ENCODE data around the gene NUDT3. TPM values are rescaled to one million over a fixed set of nuclear protein-coding genes. Genes with fewer than 3 reads are reported as not detected.

Gene NUDT3
- polyA plus RNA-seq, 1 of the 3 experiments (the other 2 are of a cell fraction) = 11.9 TPM

DNA sequence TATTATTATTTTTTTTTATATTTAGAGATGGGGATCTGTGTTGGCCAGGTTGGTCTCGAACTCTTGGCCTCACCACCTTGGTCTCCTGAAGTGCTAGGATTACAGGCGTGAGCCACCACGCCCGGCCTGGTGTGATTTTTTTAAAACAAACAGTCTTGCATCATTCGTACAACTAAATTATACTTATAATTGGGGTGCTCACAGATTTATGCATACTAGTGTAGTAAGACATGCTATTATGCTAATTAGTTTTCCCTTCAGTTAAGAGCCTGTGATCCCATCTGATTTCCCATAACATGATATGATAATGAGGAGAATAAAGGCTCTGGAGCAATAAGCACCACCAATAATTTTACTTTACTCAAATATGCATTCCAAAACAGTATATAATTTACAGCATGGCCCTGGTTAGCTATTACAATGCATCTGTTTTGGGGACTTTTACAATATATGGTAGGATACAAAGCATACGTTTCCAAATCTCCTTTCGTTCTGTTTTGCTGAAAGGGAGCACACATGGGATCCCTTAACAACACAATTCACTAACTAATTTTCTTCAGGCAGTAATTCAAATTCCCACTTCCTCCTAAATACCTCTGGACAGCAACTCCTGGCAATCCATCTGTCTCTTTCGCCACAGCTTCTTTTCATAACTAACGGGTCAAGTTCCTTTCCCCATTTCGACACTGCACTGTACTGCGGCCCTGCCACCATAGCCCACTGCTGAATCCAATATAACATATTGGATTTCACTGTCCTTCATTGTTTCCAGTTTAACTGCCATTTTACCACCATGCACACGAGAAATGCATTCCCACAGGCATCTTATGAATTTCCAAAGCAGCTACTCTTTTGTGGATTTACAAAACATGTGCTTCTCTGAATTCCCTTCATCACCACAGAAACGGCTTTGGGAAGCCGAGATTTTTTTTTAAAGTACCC is 1.7 kb downstream of the NUDT3 start:
- Histone ChIP-seq H3K27ac (ENCODE audit: low read depth in 2 of 2, low read length in 1 of 2) (peak overlapping the region; percentile 62 to 87), H3K79me2 (ENCODE audit: insufficient read depth) (peaks cover 65% of the 10 kb centered on the region), H3K27me3 (ENCODE audit: insufficient read depth) (no peaks in the 10 kb centered on the region), H3K4me3 (ENCODE audit: low read depth in 2 of 2, low read length in 1 of 2) (peak overlapping the region; percentile 76 to 92), H3K4me2 (peak overlapping the region; percentile 80), H3K9me3 (no peaks in the 10 kb centered on the region), H2AFZ (ENCODE audit: low read depth) (peak overlapping the region; percentile 93; the same call in 1 of the 2 replicates), H3K36me3 (replicated peaks in 1 of 2; ENCODE audit: control insufficient read depth in 1 of 2, insufficient read depth in 2 of 2, low read length in 1 of 2) (no peaks in the 10 kb centered on the region), H4K20me1 (ENCODE audit: insufficient read depth) (peaks cover 28% of the 10 kb centered on the region), H3K9ac (peak overlapping the region; percentile 94), H3F3A (replicated peaks; ENCODE audit: insufficient read depth) (peaks cover 9% of the 10 kb centered on the region), H3K9me2 (no peaks in the 10 kb centered on the region), H3K4me1 (ENCODE audit: control insufficient read depth in 1 of 2, insufficient read depth in 2 of 2, low read depth in 1 of 2, low read length in 1 of 2) (peaks cover 3 to 15% of the 10 kb centered on the region in 2 experiments; a peak in 2 of 4 replicates)
- CTCF ChIA-PET = interaction anchor here (0.6 to 4.0 kb wide), 8 partner anchors 10 to 227 kb away, joined by 3 to 44 read pairs (median 3); partner anchors contain the start of gene SMIM29
- TF ChIP-seq, protein P1, sequence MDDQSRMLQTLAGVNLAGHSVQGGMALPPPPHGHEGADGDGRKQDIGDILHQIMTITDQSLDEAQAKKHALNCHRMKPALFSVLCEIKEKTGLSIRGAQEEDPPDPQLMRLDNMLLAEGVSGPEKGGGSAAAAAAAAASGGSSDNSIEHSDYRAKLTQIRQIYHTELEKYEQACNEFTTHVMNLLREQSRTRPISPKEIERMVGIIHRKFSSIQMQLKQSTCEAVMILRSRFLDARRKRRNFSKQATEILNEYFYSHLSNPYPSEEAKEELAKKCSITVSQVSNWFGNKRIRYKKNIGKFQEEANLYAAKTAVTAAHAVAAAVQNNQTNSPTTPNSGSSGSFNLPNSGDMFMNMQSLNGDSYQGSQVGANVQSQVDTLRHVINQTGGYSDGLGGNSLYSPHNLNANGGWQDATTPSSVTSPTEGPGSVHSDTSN (IDR thresholded peaks at IDR 0.05) = peak; percentile 31; the same call in 1 of the 2 replicates
- TF ChIP-seq TCF12 (IDR thresholded peaks at IDR 0.05) (0 out of 2 replicates have a peak, but pooled peaks have one; percentile 22), SIN3A (IDR thresholded peaks at IDR 0.05; ENCODE audit: borderline replicate concordance, low read depth, low read length) (0 out of 2 replicates have a peak, but pooled peaks have one; percentile 31), FOXM1 (IDR thresholded peaks at IDR 0.05; ENCODE audit: low read depth) (no peak), TAF1 (IDR thresholded peaks at IDR 0.05; ENCODE audit: borderline replicate concordance, low read depth, low read length) (0 out of 2 replicates have a peak, but pooled peaks have one; percentile 43), EP300 (IDR thresholded peaks at IDR 0.05; ENCODE audit: borderline replicate concordance in 1 of 2, low read depth in 1 of 2, low read length in 1 of 2) (no peak), RCOR1 (IDR thresholded peaks at IDR 0.05; ENCODE audit: low read length) (no peak), YY1 (IDR thresholded peaks at IDR 0.05; ENCODE audit: low read depth) (peak; percentile 5; the same call in 1 of the 2 replicates)
- TF ChIP-seq, protein P2, sequence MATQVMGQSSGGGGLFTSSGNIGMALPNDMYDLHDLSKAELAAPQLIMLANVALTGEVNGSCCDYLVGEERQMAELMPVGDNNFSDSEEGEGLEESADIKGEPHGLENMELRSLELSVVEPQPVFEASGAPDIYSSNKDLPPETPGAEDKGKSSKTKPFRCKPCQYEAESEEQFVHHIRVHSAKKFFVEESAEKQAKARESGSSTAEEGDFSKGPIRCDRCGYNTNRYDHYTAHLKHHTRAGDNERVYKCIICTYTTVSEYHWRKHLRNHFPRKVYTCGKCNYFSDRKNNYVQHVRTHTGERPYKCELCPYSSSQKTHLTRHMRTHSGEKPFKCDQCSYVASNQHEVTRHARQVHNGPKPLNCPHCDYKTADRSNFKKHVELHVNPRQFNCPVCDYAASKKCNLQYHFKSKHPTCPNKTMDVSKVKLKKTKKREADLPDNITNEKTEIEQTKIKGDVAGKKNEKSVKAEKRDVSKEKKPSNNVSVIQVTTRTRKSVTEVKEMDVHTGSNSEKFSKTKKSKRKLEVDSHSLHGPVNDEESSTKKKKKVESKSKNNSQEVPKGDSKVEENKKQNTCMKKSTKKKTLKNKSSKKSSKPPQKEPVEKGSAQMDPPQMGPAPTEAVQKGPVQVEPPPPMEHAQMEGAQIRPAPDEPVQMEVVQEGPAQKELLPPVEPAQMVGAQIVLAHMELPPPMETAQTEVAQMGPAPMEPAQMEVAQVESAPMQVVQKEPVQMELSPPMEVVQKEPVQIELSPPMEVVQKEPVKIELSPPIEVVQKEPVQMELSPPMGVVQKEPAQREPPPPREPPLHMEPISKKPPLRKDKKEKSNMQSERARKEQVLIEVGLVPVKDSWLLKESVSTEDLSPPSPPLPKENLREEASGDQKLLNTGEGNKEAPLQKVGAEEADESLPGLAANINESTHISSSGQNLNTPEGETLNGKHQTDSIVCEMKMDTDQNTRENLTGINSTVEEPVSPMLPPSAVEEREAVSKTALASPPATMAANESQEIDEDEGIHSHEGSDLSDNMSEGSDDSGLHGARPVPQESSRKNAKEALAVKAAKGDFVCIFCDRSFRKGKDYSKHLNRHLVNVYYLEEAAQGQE (IDR thresholded peaks at IDR 0.05; ENCODE audit: low read depth, low read length) = peak; percentile 82
- POLR2A ChIA-PET = interaction anchor here (1.0 kb wide), 1 partner anchor 40 kb away, joined by 3 read pairs; no protein-coding TSS in a partner anchor
- DNase-seq = peak; percentile 37
- WGBS (ENCODE audit: low lambda C conversion rate) = 32% methylated on average over 14 of the region's 14 CpGs

DNA sequence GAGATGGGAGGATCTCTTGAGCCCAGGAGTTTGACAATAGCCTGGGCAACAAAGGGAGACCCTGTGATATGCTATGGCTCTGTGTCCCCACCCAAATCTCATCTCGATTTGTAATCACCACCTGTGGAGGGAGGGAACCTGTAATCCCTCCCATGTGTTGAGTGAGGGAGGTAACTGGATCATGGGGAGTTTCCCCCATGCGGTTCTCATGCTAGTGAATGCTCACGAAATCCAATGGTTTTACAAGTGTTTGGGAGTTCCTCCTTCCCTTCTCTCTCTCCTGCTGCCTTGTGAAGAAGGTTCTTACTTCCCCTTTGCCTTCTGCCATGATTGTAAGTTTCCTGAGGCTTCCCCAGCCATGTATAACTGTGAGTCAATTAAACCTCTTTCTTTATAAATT is 3.4 kb downstream of the NUDT3 start:
- peaks cover 9% of the 10 kb centered on the region for H3F3A ChIP-seq (replicated peaks; ENCODE audit: insufficient read depth)
- peaks cover 3 to 15% of the 10 kb centered on the region in 2 experiments; a peak in 2 of 4 replicates for H3K4me1 ChIP-seq (ENCODE audit: control insufficient read depth in 1 of 2, insufficient read depth in 2 of 2, low read depth in 1 of 2, low read length in 1 of 2)
- ChIA-PET POLR2A (no interaction called here), CTCF (interaction anchor here (0.6 to 0.9 kb wide), 3 partner anchors 13 to 993 kb away, joined by 3 read pairs; no protein-coding TSS in a partner anchor)
- H3K27ac ChIP-seq (ENCODE audit: low read depth in 2 of 2, low read length in 1 of 2) = no peak overlapping the region
- DNase-seq = no peak
- H3K9ac ChIP-seq = no peak overlapping the region
- peaks cover 83% of the 10 kb centered on the region for H3K79me2 ChIP-seq (ENCODE audit: insufficient read depth)
- H4K20me1 ChIP-seq (ENCODE audit: insufficient read depth) = peaks cover 45% of the 10 kb centered on the region
- H3K9me2 ChIP-seq = no peaks in the 10 kb centered on the region
- H3K9me3 ChIP-seq = no peaks in the 10 kb centered on the region
- WGBS (ENCODE audit: low lambda C conversion rate) = 93% methylated on average over 2 of the region's 3 CpGs
- H2AFZ ChIP-seq (ENCODE audit: low read depth) = no peak overlapping the region
- H3K4me2 ChIP-seq = no peak overlapping the region
- H3K36me3 ChIP-seq (replicated peaks in 1 of 2; ENCODE audit: control insufficient read depth in 1 of 2, insufficient read depth in 2 of 2, low read length in 1 of 2) = no peaks in the 10 kb centered on the region
- H3K27me3 ChIP-seq (ENCODE audit: insufficient read depth) = no peaks in the 10 kb centered on the region
- H3K4me3 ChIP-seq (ENCODE audit: low read depth in 2 of 2, low read length in 1 of 2) = no peak overlapping the region
- TF ChIP-seq EP300 (IDR thresholded peaks at IDR 0.05; ENCODE audit: borderline replicate concordance in 1 of 2, low read depth in 1 of 2, low read length in 1 of 2) = no peak
- TF ChIP-seq, protein P3, sequence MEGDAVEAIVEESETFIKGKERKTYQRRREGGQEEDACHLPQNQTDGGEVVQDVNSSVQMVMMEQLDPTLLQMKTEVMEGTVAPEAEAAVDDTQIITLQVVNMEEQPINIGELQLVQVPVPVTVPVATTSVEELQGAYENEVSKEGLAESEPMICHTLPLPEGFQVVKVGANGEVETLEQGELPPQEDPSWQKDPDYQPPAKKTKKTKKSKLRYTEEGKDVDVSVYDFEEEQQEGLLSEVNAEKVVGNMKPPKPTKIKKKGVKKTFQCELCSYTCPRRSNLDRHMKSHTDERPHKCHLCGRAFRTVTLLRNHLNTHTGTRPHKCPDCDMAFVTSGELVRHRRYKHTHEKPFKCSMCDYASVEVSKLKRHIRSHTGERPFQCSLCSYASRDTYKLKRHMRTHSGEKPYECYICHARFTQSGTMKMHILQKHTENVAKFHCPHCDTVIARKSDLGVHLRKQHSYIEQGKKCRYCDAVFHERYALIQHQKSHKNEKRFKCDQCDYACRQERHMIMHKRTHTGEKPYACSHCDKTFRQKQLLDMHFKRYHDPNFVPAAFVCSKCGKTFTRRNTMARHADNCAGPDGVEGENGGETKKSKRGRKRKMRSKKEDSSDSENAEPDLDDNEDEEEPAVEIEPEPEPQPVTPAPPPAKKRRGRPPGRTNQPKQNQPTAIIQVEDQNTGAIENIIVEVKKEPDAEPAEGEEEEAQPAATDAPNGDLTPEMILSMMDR (IDR thresholded peaks at IDR 0.05) = no peak
- no peak for TF ChIP-seq NFIC (IDR thresholded peaks at IDR 0.05; ENCODE audit: borderline replicate concordance)
- no peak for TF ChIP-seq JUND (IDR thresholded peaks at IDR 0.05)
- TF ChIP-seq, protein P4, sequence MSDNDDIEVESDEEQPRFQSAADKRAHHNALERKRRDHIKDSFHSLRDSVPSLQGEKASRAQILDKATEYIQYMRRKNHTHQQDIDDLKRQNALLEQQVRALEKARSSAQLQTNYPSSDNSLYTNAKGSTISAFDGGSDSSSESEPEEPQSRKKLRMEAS (IDR thresholded peaks at IDR 0.05; ENCODE audit: low read depth) = no peak
- TF ChIP-seq, protein P1 (IDR thresholded peaks at IDR 0.05) = no peak
- TF ChIP-seq FOSL2 (IDR thresholded peaks at IDR 0.05; ENCODE audit: borderline replicate concordance, low read depth) = no peak
- TF ChIP-seq RCOR1 (IDR thresholded peaks at IDR 0.05; ENCODE audit: low read length) = no peak
- no peak for TF ChIP-seq POLR2AphosphoS5 (IDR thresholded peaks at IDR 0.05; ENCODE audit: low read depth, low read length)
- no peak for TF ChIP-seq TCF12 (IDR thresholded peaks at IDR 0.05)
- TF ChIP-seq EZH2phosphoT487 (IDR thresholded peaks at IDR 0.05; ENCODE audit: borderline replicate concordance, low read depth) = no peak
